HS-27A (cell line): ENCODE measurements around the gene FAM117A.

Source experiments
- DNase-seq: peaks from one replicate; pipeline ENCODE4 v3.0.0-alpha.2; 2012; ENCODE audit warnings: low read depth, missing footprints

The FAM117A gene

GRCh38 chr17:49707608-49708514 lies 56.1 kb downstream of the FAM117A start, which contains the start of gene SLC35B1:
Gene SLC35B1, minus strand, starts transcription at chr17:49707964. Its CDS starts 131 bp downstream, at chr17:49707833.
- DNase-seq: peak; percentile 95

GRCh38 chr17:49707246-49707607 lies 56.7 kb downstream of the FAM117A start:
- DNase-seq: no peak

- no peak for DNase-seq
These were observed 58.7 kb downstream of the FAM117A start for GRCh38 chr17:49705254-49705653.

GRCh38 chr17:49703557-49704277 lies 60.2 kb downstream of the FAM117A start:
- DNase-seq: no peak

- no peak for DNase-seq
These were observed 63.0 kb downstream of the FAM117A start for GRCh38 chr17:49700960-49701359.

- no peak for DNase-seq
These were observed 63.9 kb downstream of the FAM117A start for GRCh38 chr17:49699966-49700575.

GRCh38 chr17:49698005-49698404 lies 65.9 kb downstream of the FAM117A start:
- no peak for DNase-seq

- no peak for DNase-seq
These were observed 67.6 kb downstream of the FAM117A start for GRCh38 chr17:49696233-49696761.

- DNase-seq: no peak
These were observed 68.2 kb downstream of the FAM117A start for GRCh38 chr17:49695698-49696232.

- DNase-seq: no peak
These were observed 68.9 kb downstream of the FAM117A start for GRCh38 chr17:49694847-49695697.

- no peak for DNase-seq
These were observed 71.2 kb downstream of the FAM117A start for GRCh38 chr17:49692751-49693150.

GRCh38 chr17:49691677-49692191 lies 72.2 kb downstream of the FAM117A start:
- DNase-seq: no peak

- DNase-seq: no peak
These were observed 72.8 kb downstream of the FAM117A start for GRCh38 chr17:49691086-49691676.

- DNase-seq: no peak
These were observed 73.7 kb downstream of the FAM117A start for GRCh38 chr17:49690256-49690655.

- no peak for DNase-seq
These were observed 75.1 kb downstream of the FAM117A start for GRCh38 chr17:49688848-49689247.

- DNase-seq: no peak
These were observed 75.9 kb downstream of the FAM117A start for GRCh38 chr17:49687878-49688491.

- DNase-seq: no peak
These were observed 82.6 kb downstream of the FAM117A start for GRCh38 chr17:49681106-49681979.

GRCh38 chr17:49680314-49680713 lies 83.6 kb downstream of the FAM117A start:
- no peak for DNase-seq
